NCI-H2196 (cell line): Measurements from ENCODE around the gene USP17L19.
"Not testable (repeated sequence)": the region's sequence is repeated elsewhere in the genome, so short reads cannot be mapped to it uniquely, and the experiment has no call there.

ENCODE experiments used
- DNase-seq: peaks from one replicate; lab custom pipeline; 2025; ENCODE audit not compliant: unreplicated experiment; lab: John Stamatoyannopoulos, UW

The USP17L19 gene

GRCh38 chr4:9253078-9253477 is at the start of gene USP17L19:
TSS of gene USP17L19 (plus strand) at chr4:9253378. CDS start at chr4:9253378, 0 bp downstream.
- DNase-seq: not testable (repeated sequence)

- DNase-seq: not testable (repeated sequence)
These were observed 42.8 kb upstream of the USP17L19 start, which contains the start of gene USP17L10 for GRCh38 chr4:9210357-9210756. TSS of gene USP17L10 (plus strand) at chr4:9210657. CDS start at chr4:9210657, 0 bp downstream.

- not testable (repeated sequence) for DNase-seq
These were observed 38.5 kb upstream of the USP17L19 start for GRCh38 chr4:9214701-9215100.

GRCh38 chr4:9215105-9215504 is 38.1 kb upstream of the USP17L19 start, which contains the start of gene USP17L11:
TSS of gene USP17L11 (plus strand) at chr4:9215405. CDS start at chr4:9215405, 0 bp downstream.
- not testable (repeated sequence) for DNase-seq

- not testable (repeated sequence) for DNase-seq
These were observed 33.3 kb upstream of the USP17L19 start, which contains the start of gene USP17L12 for GRCh38 chr4:9219852-9220251. TSS of gene USP17L12 (plus strand) at chr4:9220152. CDS start at chr4:9220152, 0 bp downstream.

GRCh38 chr4:9224596-9224995 is 28.6 kb upstream of the USP17L19 start, which contains the start of gene USP17L13:
TSS of gene USP17L13 (plus strand) at chr4:9224896. CDS start at chr4:9224896, 0 bp downstream.
- not testable (repeated sequence) for DNase-seq

GRCh38 chr4:9230249-9230648 is 22.9 kb upstream of the USP17L19 start:
- not testable (repeated sequence) for DNase-seq

- not testable (repeated sequence) for DNase-seq
These were observed 19.1 kb upstream of the USP17L19 start, which contains the start of gene USP17L15 for GRCh38 chr4:9234085-9234484. TSS of gene USP17L15 (plus strand) at chr4:9234385. CDS start at chr4:9234385, 0 bp downstream.

GRCh38 chr4:9238461-9238860 is 14.7 kb upstream of the USP17L19 start:
- not testable (repeated sequence) for DNase-seq

- not testable (repeated sequence) for DNase-seq
These were observed 9.6 kb upstream of the USP17L19 start, which contains the start of gene USP17L17 for GRCh38 chr4:9243579-9243978. TSS of gene USP17L17 (plus strand) at chr4:9243879. CDS start at chr4:9243879, 0 bp downstream.

- DNase-seq: not testable (repeated sequence)
These were observed 5.1 kb upstream of the USP17L19 start, which contains the start of gene USP17L18 for GRCh38 chr4:9247953-9248680. TSS of gene USP17L18 (plus strand) at chr4:9248630. CDS start at chr4:9248630, 0 bp downstream.

- not testable (repeated sequence) for DNase-seq
These were observed 4.6 kb downstream of the USP17L19 start, which contains the start of gene USP17L20 for GRCh38 chr4:9257824-9258223. TSS of gene USP17L20 (plus strand) at chr4:9258124. CDS start at chr4:9258124, 0 bp downstream.

- not testable (repeated sequence) for DNase-seq
These were observed 9.4 kb downstream of the USP17L19 start, which contains the start of gene USP17L21 for GRCh38 chr4:9262572-9262971. TSS of gene USP17L21 (plus strand) at chr4:9262872. CDS start at chr4:9262872, 0 bp downstream.

GRCh38 chr4:9267319-9267718 is 14.1 kb downstream of the USP17L19 start, which contains the start of gene USP17L22:
TSS of gene USP17L22 (plus strand) at chr4:9267619. CDS start at chr4:9267619, 0 bp downstream.
- DNase-seq: not testable (repeated sequence)

GRCh38 chr4:9271719-9272118 is 18.5 kb downstream of the USP17L19 start:
- not testable (repeated sequence) for DNase-seq
